Parathyroid adenoma (tissue), 2 donors: ENCODE data around the gene WDR37.

Experiments
- H2AFZ ChIP-seq: fragments of 300-600 bp; sonication (generic); one replicate; pipeline ENCODE4 v1.7.0; 2017; ENCODE audit warnings: antibody characterized with exemption, mild to moderate bottlenecking
- H3K27ac ChIP-seq: fragments of 300-600 bp; sonication (generic); one replicate; pipeline ENCODE4 v1.7.0; 2017
- H3K27me3 ChIP-seq: fragments of 300-600 bp; sonication (generic); one replicate; pipeline ENCODE4 v1.7.0; 2017; ENCODE audit warnings: low read length; ENCODE audit not compliant: control insufficient read depth, insufficient read depth
- H3K36me3 ChIP-seq: fragments of 300-600 bp; sonication (generic); one replicate; pipeline ENCODE4 v1.7.0; 2017; ENCODE audit warnings: low read length; ENCODE audit not compliant: control insufficient read depth, insufficient read depth
- H3K4me1 ChIP-seq: fragments of 300-600 bp; sonication (generic); one replicate; pipeline ENCODE4 v1.7.0; 2017; ENCODE audit warnings: control low read depth
- H3K4me2 ChIP-seq: fragments of 300-600 bp; sonication (generic); one replicate; pipeline ENCODE4 v1.7.0; 2017; ENCODE audit warnings: low read length
- H3K4me3 ChIP-seq: fragments of 300-600 bp; sonication (generic); one replicate; pipeline ENCODE4 v1.7.0; 2017; ENCODE audit warnings: low read depth, low read length
- H3K79me2 ChIP-seq: fragments of 300-600 bp; sonication (generic); one replicate; pipeline ENCODE4 v1.7.0; 2017; ENCODE audit warnings: control low read depth
- H3K9ac ChIP-seq: fragments of 300-600 bp; sonication (generic); one replicate; pipeline ENCODE4 v1.7.0; 2017; ENCODE audit warnings: mild to moderate bottlenecking
- H3K9me3 ChIP-seq: fragments of 300-600 bp; sonication (generic); one replicate; pipeline ENCODE4 v1.7.0; 2017; ENCODE audit warnings: low read length; ENCODE audit not compliant: control insufficient read depth
- CTCF ChIP-seq: fragments of 300-600 bp; sonication (generic); IDR thresholded peaks from one replicate; pipeline ENCODE4 v1.7.0; 2017; ENCODE audit warnings: antibody characterized with exemption, mild to moderate bottlenecking
- donor health status: primary hyperparathyroidism.

The WDR37 gene

GRCh38 chr10:1136268-1136667 is 80.1 kb downstream of the WDR37 start:
- H3K4me1 ChIP-seq = no peaks in the 10 kb centered on the region
- H3K9ac ChIP-seq = no peak overlapping the region
- no peaks in the 10 kb centered on the region for H3K36me3 ChIP-seq
- no peaks in the 10 kb centered on the region for H3K79me2 ChIP-seq
- H3K27me3 ChIP-seq = no peaks in the 10 kb centered on the region
- no peak overlapping the region for H3K4me3 ChIP-seq
- no peak for TF ChIP-seq CTCF
- H3K4me2 ChIP-seq = no peak overlapping the region
- no peak overlapping the region for H3K27ac ChIP-seq
- no peak overlapping the region for H2AFZ ChIP-seq
- no peaks in the 10 kb centered on the region for H3K9me3 ChIP-seq

GRCh38 chr10:1137499-1138163 is 81.4 kb downstream of the WDR37 start:
- H3K9ac ChIP-seq = no peak overlapping the region
- H3K27ac ChIP-seq = no peak overlapping the region
- H3K36me3 ChIP-seq = no peaks in the 10 kb centered on the region

GRCh38 chr10:1138529-1138928 is 82.3 kb downstream of the WDR37 start:
- H3K79me2 ChIP-seq = no peaks in the 10 kb centered on the region
- TF ChIP-seq CTCF = no peak
- H3K9ac ChIP-seq = no peak overlapping the region
- H3K36me3 ChIP-seq = no peaks in the 10 kb centered on the region
- H3K27me3 ChIP-seq = no peaks in the 10 kb centered on the region
- H3K4me3 ChIP-seq = no peak overlapping the region
- no peak overlapping the region for H2AFZ ChIP-seq
- no peak overlapping the region for H3K4me2 ChIP-seq
- H3K4me1 ChIP-seq = no peaks in the 10 kb centered on the region
- H3K9me3 ChIP-seq = no peaks in the 10 kb centered on the region
- H3K27ac ChIP-seq = no peak overlapping the region

More at GRCh38 chr10:1137499-1138163, 81.4 kb downstream of the WDR37 start:
- Histone ChIP-seq H3K4me2 (no peak overlapping the region), H3K9me3 (no peaks in the 10 kb centered on the region), H2AFZ (no peak overlapping the region), H3K79me2 (no peaks in the 10 kb centered on the region), H3K27me3 (no peaks in the 10 kb centered on the region), H3K4me1 (no peaks in the 10 kb centered on the region), H3K4me3 (no peak overlapping the region)
- no peak for TF ChIP-seq CTCF

GRCh38 chr10:1141261-1141660 is 85.1 kb downstream of the WDR37 start:
- Histone ChIP-seq H3K4me3 (no peak overlapping the region), H3K9me3 (no peaks in the 10 kb centered on the region), H3K4me2 (no peak overlapping the region), H3K9ac (no peak overlapping the region), H3K79me2 (no peaks in the 10 kb centered on the region), H3K36me3 (no peaks in the 10 kb centered on the region), H3K4me1 (no peaks in the 10 kb centered on the region), H3K27me3 (no peaks in the 10 kb centered on the region), H3K27ac (no peak overlapping the region), H2AFZ (no peak overlapping the region)
- TF ChIP-seq CTCF = no peak

- H3K9ac ChIP-seq = no peak overlapping the region
- no peaks in the 10 kb centered on the region for H3K4me1 ChIP-seq
- no peaks in the 10 kb centered on the region for H3K27me3 ChIP-seq
- H3K4me3 ChIP-seq = no peak overlapping the region
- H3K9me3 ChIP-seq = no peaks in the 10 kb centered on the region
- H2AFZ ChIP-seq = no peak overlapping the region
- H3K79me2 ChIP-seq = no peaks in the 10 kb centered on the region
- no peak overlapping the region for H3K27ac ChIP-seq
- H3K4me2 ChIP-seq = no peak overlapping the region
- no peaks in the 10 kb centered on the region for H3K36me3 ChIP-seq
- TF ChIP-seq CTCF = no peak
Observed at GRCh38 chr10:1141701-1142100, 85.5 kb downstream of the WDR37 start.
